Measurements from ENCODE around the gene NEK11.

- TF ChIP-seq GATA2 (IDR thresholded peaks at IDR 0.05; ENCODE audit: low read depth, low read length) (no peak), GATA3 (IDR thresholded peaks at IDR 0.05; ENCODE audit: low read depth, low read length) (no peak)
Measured at GRCh38 chr3:131200636-131201199, 174.0 kb downstream of the NEK11 start.
